Measurements from ENCODE around the gene NCDN. TPM values are rescaled to one million over a fixed set of nuclear protein-coding genes. Genes with fewer than 3 reads are reported as not detected.

The NCDN gene
- total and polyA plus RNA-seq, 2 donors (not counting 3 experiments of a cell fraction or from before 2014, with no cell fraction given), result 17.3 to 22.0 TPM

Other genes starting within 250 kb of the NCDN start
- 43.4 and 45.3 TPM in 2 replicates for gene KIAA0319L, start 396 bp upstream of the NCDN start, total RNA-seq
- gene KIAA0319L, start 396 bp upstream of the NCDN start, polyA plus RNA-seq, result 31.2 and 31.4 TPM in 2 replicates
- gene TFAP2E, start 15.5 kb downstream of the NCDN start, total RNA-seq, result 0.18 TPM in 1 of 2 replicates, not detected in the other
- 0.06 TPM in 1 of 2 replicates, not detected in the other for gene TFAP2E, start 15.5 kb downstream of the NCDN start, polyA plus RNA-seq
- 93.6 and 101 TPM in 2 replicates for gene PSMB2, start 83.7 kb downstream of the NCDN start, total RNA-seq
- gene PSMB2, start 83.7 kb downstream of the NCDN start, polyA plus RNA-seq, result 107 and 118 TPM in 2 replicates
- gene C1orf216, start 161.1 kb downstream of the NCDN start, total RNA-seq, result 15.3 and 18.5 TPM in 2 replicates
- gene C1orf216, start 161.1 kb downstream of the NCDN start, polyA plus RNA-seq, result 12.4 and 13.3 TPM in 2 replicates
- gene CLSPN, start 212.2 kb downstream of the NCDN start, total RNA-seq, result 33.2 and 39.5 TPM in 2 replicates
- 3.2 and 4.2 TPM in 2 replicates for gene CLSPN, start 212.2 kb downstream of the NCDN start, polyA plus RNA-seq